Testis (tissue), 3 donors: ENCODE data around the gene SCO2. TPM values are rescaled to one million over a fixed set of nuclear protein-coding genes. Genes with fewer than 3 reads are reported as not detected.

Source experiments
- DNase-seq: peaks from one replicate; pipeline ENCODE4 v3.0.0-alpha.2; 2019
- H3K27ac ChIP-seq, 2 donors: fragments of 200-600 bp; sonication (generic); one replicate each; pipeline ENCODE4 v1.5.1; 2019
- H3K27me3 ChIP-seq: fragments of 200-600 bp; sonication (generic); one replicate; pipeline ENCODE4 v1.5.1; 2019
- H3K36me3 ChIP-seq: fragments of 200-600 bp; sonication (generic); one replicate; pipeline ENCODE4 v1.5.1; 2017; ENCODE audit warnings: low read depth; ENCODE audit errors: missing control alignments
- H3K4me1 ChIP-seq: fragments of 200-600 bp; sonication (generic); one replicate; pipeline ENCODE4 v1.5.1; 2019
- H3K4me3 ChIP-seq, 2 donors: fragments of 200-600 bp; sonication (generic); one replicate each; pipeline ENCODE4 v1.5.1; 2017 to 2019
- H3K9me3 ChIP-seq: fragments of 200-600 bp; sonication (generic); one replicate; pipeline ENCODE4 v1.5.1; 2017
- POLR2A ChIP-seq: fragments of 450-650 bp; IDR thresholded peaks from one replicate; pipeline ENCODE4 v1.6.1; 2017; ENCODE audit warnings: antibody characterized with exemption, mild to moderate bottlenecking, moderate library complexity
- WGBS, 2 donors: methylation state at CpG; one replicate each; pipeline ENCODE4 v1.1.5; 2018; 5-methylcytosine and 5-hydroxymethylcytosine counted together
- intact Hi-C: fragments of 100-400 bp; cut with DNase I; formaldehyde crosslinking; loops from one replicate; pipeline ENCODE4 v1.15.1; 2023; ENCODE audit warnings: low total_unique reads
- polyA plus RNA-seq: library from polyadenylated mRNA; stranded (reverse); fragments of 350-450 nt; fragmentation: Illumina TruSeq; extraction: RNeasy Lipid Tissue Mini Kit (QIAGEN cat#74804); gene quantifications from one replicate; pipeline ENCODE4 v1.2.3, GENCODE V29; 2014; ENCODE audit warnings: low read depth, low replicate concordance; ENCODE audit not compliant: insufficient read depth
- total RNA-seq, 2 donors: library from RNA; depleted of rRNA; stranded (reverse); fragments of >200 nt; gene quantifications; one replicate each; pipeline ENCODE4 v1.2.3, GENCODE V29; 2016
- TF ChIP-seq, protein P1 (sequence below), 3 experiments: fragments of 450-650 bp in 2 of 3; fragments of 200-600 bp in 1 of 3; sonication (generic) in 1 of 3; IDR thresholded peaks; one replicate each; pipeline ENCODE4 v1.5.1; 2016 to 2019; ENCODE audit warnings: antibody characterized with exemption in 3 of 3, mild to moderate bottlenecking in 2 of 3, moderate library complexity in 1 of 3

Gene SCO2
- total and polyA plus RNA-seq, 3 donors from 2014 or later: 1.8 to 4.8 (median 4.1) TPM

- H3K4me3 ChIP-seq: peak within 1 kb of the TSS; percentile 85 to 91
- DNase-seq: peak; percentile 95
- H3K4me1 ChIP-seq: peaks cover 14% of the 10 kb centered on the region
- TF ChIP-seq, protein P1, sequence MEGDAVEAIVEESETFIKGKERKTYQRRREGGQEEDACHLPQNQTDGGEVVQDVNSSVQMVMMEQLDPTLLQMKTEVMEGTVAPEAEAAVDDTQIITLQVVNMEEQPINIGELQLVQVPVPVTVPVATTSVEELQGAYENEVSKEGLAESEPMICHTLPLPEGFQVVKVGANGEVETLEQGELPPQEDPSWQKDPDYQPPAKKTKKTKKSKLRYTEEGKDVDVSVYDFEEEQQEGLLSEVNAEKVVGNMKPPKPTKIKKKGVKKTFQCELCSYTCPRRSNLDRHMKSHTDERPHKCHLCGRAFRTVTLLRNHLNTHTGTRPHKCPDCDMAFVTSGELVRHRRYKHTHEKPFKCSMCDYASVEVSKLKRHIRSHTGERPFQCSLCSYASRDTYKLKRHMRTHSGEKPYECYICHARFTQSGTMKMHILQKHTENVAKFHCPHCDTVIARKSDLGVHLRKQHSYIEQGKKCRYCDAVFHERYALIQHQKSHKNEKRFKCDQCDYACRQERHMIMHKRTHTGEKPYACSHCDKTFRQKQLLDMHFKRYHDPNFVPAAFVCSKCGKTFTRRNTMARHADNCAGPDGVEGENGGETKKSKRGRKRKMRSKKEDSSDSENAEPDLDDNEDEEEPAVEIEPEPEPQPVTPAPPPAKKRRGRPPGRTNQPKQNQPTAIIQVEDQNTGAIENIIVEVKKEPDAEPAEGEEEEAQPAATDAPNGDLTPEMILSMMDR (IDR thresholded peaks at IDR 0.05): peak in 1 of 3 experiments; percentile 7
- no peak for TF ChIP-seq POLR2A
- H3K9me3 ChIP-seq: no peaks in the 10 kb centered on the region
- H3K27ac ChIP-seq: peak within 1 kb of the TSS; percentile 55 to 85
- 1 to 2% methylated on average over 41 to 94 of the region's 97 CpGs for WGBS, 2 donors
- no peaks in the 10 kb centered on the region for H3K36me3 ChIP-seq
- intact Hi-C loops: no loop called here
- H3K27me3 ChIP-seq: no peaks in the 10 kb centered on the region
These were observed 50.4 kb downstream of the SCO2 start, which contains the start of gene SBF1 for GRCh38 chr22:50474710-50475651. Gene SBF1, minus strand, starts transcription at chr22:50475035. Its CDS starts 195 bp downstream, at chr22:50474840.

DNA sequence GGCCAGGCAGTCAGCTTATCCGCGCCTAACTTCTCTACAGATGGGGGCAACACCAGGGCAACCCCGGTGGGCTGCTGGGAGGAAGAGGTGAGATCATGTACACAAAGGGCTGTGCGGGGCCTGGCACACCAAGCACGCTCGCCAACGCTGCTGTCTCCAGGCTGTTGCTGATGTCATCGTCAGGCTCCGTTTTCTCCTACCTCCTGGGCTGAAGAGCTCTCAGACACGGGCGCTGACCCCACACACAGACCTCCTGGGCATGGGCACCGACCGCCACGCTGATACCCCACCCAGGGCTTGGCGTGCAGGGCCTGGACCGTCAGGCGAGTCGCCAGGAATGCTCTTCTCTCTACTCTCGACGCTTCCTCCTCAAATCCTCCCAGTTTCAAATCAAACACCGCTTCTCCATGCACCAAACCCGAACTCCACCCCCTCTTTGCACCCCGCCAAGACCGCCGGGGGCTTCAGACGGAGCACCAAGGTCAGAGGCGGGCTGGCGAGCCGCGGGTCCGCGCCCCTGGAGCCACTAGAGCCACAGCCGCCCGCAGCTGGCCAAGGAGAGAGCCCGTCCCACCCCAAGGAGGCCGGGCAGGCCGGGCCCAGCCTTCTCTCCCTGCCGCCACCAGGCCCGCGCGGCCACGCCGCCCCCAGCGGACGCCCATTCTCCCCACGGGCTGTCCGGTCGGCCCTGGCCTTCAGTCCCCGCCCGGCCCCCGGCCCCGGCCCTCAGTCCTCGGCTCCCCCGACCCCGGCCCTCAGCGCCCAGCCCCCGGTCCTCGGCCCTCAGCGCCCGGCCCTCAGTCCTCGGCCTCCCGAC, 51.3 kb downstream of the SCO2 start:
- no peaks in the 10 kb centered on the region for H3K36me3 ChIP-seq
- peak overlapping the region; percentile 85 to 91 for H3K4me3 ChIP-seq
- peak overlapping the region; percentile 50 to 85 for H3K27ac ChIP-seq
- H3K9me3 ChIP-seq: no peaks in the 10 kb centered on the region
- DNase-seq: peak; percentile 57
- TF ChIP-seq, protein P1 (IDR thresholded peaks at IDR 0.05): no peak
- no peak for TF ChIP-seq POLR2A
- 1 to 3% methylated on average over 23 to 55 of the region's 62 CpGs for WGBS, 2 donors
- H3K27me3 ChIP-seq: no peaks in the 10 kb centered on the region
- intact Hi-C loops: no loop called here
- peaks cover 19% of the 10 kb centered on the region for H3K4me1 ChIP-seq

Other genes with a start within 250 kb of the SCO2 start
- gene PLXNB2, start 218.0 kb downstream of the SCO2 start, total RNA-seq: 100 to 1,000 TPM; 219 to 243 TPM
- gene PLXNB2, start 218.0 kb downstream of the SCO2 start, polyA plus RNA-seq: 98.0 TPM
- gene DENND6B, start 198.6 kb downstream of the SCO2 start, total RNA-seq: 10 to 100 TPM; 17.1 to 18.0 TPM
- 22.0 TPM for gene DENND6B, start 198.6 kb downstream of the SCO2 start, polyA plus RNA-seq
- gene PPP6R2, start 182.3 kb downstream of the SCO2 start, total RNA-seq: 100 to 1,000 TPM; 138 to 142 TPM
- gene PPP6R2, start 182.3 kb downstream of the SCO2 start, polyA plus RNA-seq: 123 TPM
- 100 to 1,000 TPM; 201 to 208 TPM for gene SBF1, start 50.6 kb downstream of the SCO2 start, total RNA-seq
- 239 TPM for gene SBF1, start 50.6 kb downstream of the SCO2 start, polyA plus RNA-seq
- 1 to 10 TPM; 1.0 to 1.9 TPM for gene ADM2, start 44.1 kb downstream of the SCO2 start, total RNA-seq
- 0.99 TPM for gene ADM2, start 44.1 kb downstream of the SCO2 start, polyA plus RNA-seq
- under 1 TPM; 0.24 to 0.25 TPM for gene MIOX, start 38.7 kb downstream of the SCO2 start, total RNA-seq
- not detected for gene MIOX, start 38.7 kb downstream of the SCO2 start, polyA plus RNA-seq
- 100 to 1,000 TPM in 1 of 2 donors, 10 to 100 TPM in 1; 95.4 to 109 TPM for gene LMF2, start 17.9 kb downstream of the SCO2 start, total RNA-seq
- gene LMF2, start 17.9 kb downstream of the SCO2 start, polyA plus RNA-seq: 59.7 TPM
- 10 to 100 TPM; 88.5 to 89.2 TPM for gene NCAPH2, start 17.4 kb downstream of the SCO2 start, total RNA-seq
- gene NCAPH2, start 17.4 kb downstream of the SCO2 start, polyA plus RNA-seq: 67.4 TPM
- gene TYMP, start 4.4 kb upstream of the SCO2 start, total RNA-seq: 10 to 100 TPM; 12.5 to 15.4 TPM
- 25.9 TPM for gene TYMP, start 4.4 kb upstream of the SCO2 start, polyA plus RNA-seq
- gene KLHDC7B, start 20.3 kb upstream of the SCO2 start, total RNA-seq: under 1 TPM; 0.24 to 0.93 TPM
- gene KLHDC7B, start 20.3 kb upstream of the SCO2 start, polyA plus RNA-seq: 0.51 TPM
- gene SYCE3, start 37.3 kb upstream of the SCO2 start, total RNA-seq: 10 to 100 TPM; 40.4 to 71.9 TPM
- 183 TPM for gene SYCE3, start 37.3 kb upstream of the SCO2 start, polyA plus RNA-seq
- gene CPT1B, start 52.8 kb upstream of the SCO2 start, total RNA-seq: 100 to 1,000 TPM; 103 to 123 TPM
- gene CPT1B, start 52.8 kb upstream of the SCO2 start, polyA plus RNA-seq: 224 TPM
- 10 to 100 TPM; 89.6 to 98.9 TPM for gene CHKB, start 57.3 kb upstream of the SCO2 start, total RNA-seq
- 88.4 TPM for gene CHKB, start 57.3 kb upstream of the SCO2 start, polyA plus RNA-seq
- gene MAPK8IP2, start 75.2 kb upstream of the SCO2 start, total RNA-seq: 10 to 100 TPM; 34.9 to 36.9 TPM
- 12.7 TPM for gene MAPK8IP2, start 75.2 kb upstream of the SCO2 start, polyA plus RNA-seq
- 10 to 100 TPM; 60.9 to 73.5 TPM for gene ARSA, start 102.6 kb upstream of the SCO2 start, total RNA-seq
- gene ARSA, start 102.6 kb upstream of the SCO2 start, polyA plus RNA-seq: 95.9 TPM
- gene SHANK3, start 147.2 kb upstream of the SCO2 start, total RNA-seq: 10 to 100 TPM; 11.4 to 16.0 TPM
- 6.3 TPM for gene SHANK3, start 147.2 kb upstream of the SCO2 start, polyA plus RNA-seq
- 10 to 100 TPM; 49.5 to 88.7 TPM for gene ACR, start 212.6 kb upstream of the SCO2 start, total RNA-seq
- 181 TPM for gene ACR, start 212.6 kb upstream of the SCO2 start, polyA plus RNA-seq